A673 (cell line): Measurements from ENCODE around the gene FBXO42.

Experiments
- CTCF ChIP-seq: fragments of 300-800, 200-600 bp; sonication (generic); conservative IDR thresholded peaks from 2 replicates; pipeline ENCODE4 v1.5.1; 2017; ENCODE audit warnings: low read depth, mild to moderate bottlenecking, antibody characterized with exemption, low read length, moderate library complexity, mixed read lengths
- EZH2 ChIP-seq: fragments of 200-600 bp; sonication (generic); IDR thresholded peaks from 2 replicates; pipeline ENCODE4 v1.6.1; 2017; ENCODE audit warnings: borderline replicate concordance, low read depth, mild to moderate bottlenecking, mixed read lengths, antibody characterized with exemption, low read length; ENCODE audit not compliant: poor library complexity, severe bottlenecking

DNA sequence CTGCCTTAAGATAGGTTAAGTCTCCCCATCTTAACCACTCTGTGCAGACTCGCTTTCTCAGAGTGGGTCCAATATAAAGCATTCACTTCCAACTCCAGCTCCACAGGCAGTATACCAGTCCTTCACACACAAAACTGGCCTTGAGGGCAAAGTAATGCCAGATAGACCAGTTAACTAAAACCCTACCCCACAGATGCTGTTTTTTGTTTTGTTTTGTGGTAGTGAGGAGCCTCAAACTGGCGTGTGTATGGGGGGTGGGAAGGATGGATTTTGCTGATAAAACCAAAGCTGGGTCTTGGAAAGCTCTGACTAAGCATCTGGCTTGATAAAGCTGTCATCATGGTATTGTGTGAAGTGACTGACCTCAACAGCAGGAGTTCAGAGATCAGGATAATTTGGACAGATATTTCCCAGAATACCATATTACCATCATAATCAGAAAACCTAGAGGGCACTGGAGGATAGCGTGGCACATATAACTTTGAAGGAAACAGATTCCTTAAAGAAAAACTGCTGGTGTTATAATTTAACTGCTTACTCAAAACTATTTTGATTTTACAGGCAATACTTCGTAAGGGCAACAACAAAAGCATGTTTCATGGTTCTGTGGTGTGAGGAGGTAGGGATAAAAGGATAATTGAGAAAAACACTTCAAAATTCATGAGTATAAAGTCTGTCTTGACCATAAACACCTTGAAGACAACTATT is 85.7 kb downstream of the FBXO42 start:
- TF ChIP-seq CTCF = no peak
- TF ChIP-seq EZH2 = no peak
